ENCODE results near the gene RPUSD1.

DNA sequence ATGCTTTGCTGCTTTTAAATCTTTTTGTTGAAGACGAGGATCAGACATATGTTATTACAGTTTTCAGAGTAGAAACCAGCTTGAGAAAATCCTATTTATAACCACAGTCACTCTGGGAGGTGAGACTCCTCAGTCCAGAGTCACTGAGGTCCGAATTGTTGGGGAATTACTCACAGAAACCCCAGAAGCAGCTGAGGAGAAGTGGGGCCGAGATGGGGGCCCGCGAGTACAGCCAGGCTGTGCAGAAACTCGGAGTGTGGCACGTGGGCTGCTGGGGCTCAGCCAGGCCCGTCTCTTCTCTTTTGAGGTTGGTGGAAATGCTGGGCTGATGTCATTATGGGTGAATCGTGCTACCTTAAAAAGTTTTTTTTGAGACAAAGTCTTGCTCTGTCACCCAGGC is 26.8 kb upstream of the RPUSD1 start:
- TF ChIP-seq RNF2 (IDR thresholded peaks at IDR 0.05; ENCODE audit: borderline replicate concordance, low read depth) (no peak), POLR2A (IDR thresholded peaks at IDR 0.05; ENCODE audit: low read length) (no peak), RAD21 (conservative IDR thresholded peaks at IDR 0.05 in 1 of 2, IDR thresholded peaks at IDR 0.05 in 1 of 2) (no peak), HDAC2 (IDR thresholded peaks at IDR 0.05) (no peak), ZC3H11A (IDR thresholded peaks at IDR 0.05) (no peak)
- TF ChIP-seq, protein P1, sequence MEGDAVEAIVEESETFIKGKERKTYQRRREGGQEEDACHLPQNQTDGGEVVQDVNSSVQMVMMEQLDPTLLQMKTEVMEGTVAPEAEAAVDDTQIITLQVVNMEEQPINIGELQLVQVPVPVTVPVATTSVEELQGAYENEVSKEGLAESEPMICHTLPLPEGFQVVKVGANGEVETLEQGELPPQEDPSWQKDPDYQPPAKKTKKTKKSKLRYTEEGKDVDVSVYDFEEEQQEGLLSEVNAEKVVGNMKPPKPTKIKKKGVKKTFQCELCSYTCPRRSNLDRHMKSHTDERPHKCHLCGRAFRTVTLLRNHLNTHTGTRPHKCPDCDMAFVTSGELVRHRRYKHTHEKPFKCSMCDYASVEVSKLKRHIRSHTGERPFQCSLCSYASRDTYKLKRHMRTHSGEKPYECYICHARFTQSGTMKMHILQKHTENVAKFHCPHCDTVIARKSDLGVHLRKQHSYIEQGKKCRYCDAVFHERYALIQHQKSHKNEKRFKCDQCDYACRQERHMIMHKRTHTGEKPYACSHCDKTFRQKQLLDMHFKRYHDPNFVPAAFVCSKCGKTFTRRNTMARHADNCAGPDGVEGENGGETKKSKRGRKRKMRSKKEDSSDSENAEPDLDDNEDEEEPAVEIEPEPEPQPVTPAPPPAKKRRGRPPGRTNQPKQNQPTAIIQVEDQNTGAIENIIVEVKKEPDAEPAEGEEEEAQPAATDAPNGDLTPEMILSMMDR (IDR thresholded peaks at IDR 0.05): no peak
- TF ChIP-seq, protein P2, sequence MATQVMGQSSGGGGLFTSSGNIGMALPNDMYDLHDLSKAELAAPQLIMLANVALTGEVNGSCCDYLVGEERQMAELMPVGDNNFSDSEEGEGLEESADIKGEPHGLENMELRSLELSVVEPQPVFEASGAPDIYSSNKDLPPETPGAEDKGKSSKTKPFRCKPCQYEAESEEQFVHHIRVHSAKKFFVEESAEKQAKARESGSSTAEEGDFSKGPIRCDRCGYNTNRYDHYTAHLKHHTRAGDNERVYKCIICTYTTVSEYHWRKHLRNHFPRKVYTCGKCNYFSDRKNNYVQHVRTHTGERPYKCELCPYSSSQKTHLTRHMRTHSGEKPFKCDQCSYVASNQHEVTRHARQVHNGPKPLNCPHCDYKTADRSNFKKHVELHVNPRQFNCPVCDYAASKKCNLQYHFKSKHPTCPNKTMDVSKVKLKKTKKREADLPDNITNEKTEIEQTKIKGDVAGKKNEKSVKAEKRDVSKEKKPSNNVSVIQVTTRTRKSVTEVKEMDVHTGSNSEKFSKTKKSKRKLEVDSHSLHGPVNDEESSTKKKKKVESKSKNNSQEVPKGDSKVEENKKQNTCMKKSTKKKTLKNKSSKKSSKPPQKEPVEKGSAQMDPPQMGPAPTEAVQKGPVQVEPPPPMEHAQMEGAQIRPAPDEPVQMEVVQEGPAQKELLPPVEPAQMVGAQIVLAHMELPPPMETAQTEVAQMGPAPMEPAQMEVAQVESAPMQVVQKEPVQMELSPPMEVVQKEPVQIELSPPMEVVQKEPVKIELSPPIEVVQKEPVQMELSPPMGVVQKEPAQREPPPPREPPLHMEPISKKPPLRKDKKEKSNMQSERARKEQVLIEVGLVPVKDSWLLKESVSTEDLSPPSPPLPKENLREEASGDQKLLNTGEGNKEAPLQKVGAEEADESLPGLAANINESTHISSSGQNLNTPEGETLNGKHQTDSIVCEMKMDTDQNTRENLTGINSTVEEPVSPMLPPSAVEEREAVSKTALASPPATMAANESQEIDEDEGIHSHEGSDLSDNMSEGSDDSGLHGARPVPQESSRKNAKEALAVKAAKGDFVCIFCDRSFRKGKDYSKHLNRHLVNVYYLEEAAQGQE (IDR thresholded peaks at IDR 0.05): no peak
